ENCODE data around the gene ARID1B.

Gene ARID1B

DNA sequence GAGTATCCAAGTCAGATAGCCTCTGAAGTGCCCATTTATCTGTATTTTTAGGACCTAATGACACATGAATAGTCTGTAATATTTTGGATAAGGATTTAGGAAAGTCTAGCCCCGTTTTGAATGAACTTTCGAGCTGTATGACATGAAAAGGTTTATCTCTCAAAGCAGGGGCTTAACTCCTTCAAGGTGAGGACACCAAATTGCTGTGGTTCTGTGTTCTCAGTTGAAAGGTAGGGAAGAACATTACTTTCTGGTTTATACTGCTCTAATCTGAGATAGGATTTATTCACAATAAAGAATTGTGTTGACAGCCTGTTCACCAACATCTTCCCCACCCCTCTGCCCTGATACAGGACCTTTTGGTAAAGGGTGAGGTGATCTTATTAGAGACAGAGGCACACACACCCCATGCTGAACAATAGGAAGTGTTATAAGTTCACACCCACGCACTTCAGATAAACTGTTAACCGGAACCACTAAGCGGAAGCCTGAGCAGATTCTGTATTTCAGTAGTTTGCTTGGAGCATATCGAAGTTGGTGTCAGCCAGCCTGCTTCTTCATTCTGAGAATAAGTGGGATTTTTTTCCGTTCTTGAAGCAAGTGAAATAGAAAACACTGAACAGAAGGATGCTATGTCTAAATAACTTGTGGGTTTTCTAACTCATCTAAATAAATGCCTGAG, 322.9 kb downstream of the ARID1B start:
- peak; percentile 6 for DNase-seq (ENCODE audit: low read depth)

DNA sequence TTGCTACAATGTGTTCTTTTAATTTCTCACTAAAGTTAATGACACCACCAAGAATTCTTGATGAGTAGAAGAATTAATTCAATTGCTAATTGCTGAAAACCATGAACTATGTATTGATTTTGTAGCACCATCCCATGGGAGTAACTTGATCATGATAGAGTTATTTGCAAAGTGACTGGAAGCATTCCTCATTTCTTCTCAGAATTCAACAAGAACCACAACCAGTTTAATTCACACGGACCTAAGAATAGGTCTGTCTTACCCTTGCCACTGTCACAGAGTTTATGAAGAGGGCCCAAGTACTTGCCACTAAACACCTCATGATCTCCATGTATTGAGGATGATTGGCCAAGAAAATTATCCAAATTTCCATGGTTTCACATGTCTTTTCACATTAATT, 324.0 kb downstream of the ARID1B start:
- no peak for DNase-seq (ENCODE audit: low read depth)

DNA sequence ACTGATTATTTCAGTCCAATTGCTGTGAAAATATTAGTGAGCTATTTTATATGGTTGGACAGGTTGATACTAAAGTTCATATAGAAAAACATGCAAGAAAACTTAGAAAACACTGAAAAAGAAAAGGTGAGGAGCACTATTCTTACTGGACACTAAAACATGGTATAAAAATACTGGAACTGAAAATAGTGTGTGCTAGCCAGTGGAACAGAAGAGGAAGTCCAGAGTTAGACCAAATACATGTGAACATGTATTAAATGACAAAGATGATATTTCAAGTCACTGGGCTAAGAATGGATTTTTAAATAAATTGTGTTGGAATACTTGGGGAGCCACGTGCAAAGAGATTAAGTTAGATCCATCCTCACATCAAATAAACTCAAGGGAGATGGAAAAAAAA, 327.6 kb downstream of the ARID1B start:
- no peak for DNase-seq (ENCODE audit: low read depth)

DNA sequence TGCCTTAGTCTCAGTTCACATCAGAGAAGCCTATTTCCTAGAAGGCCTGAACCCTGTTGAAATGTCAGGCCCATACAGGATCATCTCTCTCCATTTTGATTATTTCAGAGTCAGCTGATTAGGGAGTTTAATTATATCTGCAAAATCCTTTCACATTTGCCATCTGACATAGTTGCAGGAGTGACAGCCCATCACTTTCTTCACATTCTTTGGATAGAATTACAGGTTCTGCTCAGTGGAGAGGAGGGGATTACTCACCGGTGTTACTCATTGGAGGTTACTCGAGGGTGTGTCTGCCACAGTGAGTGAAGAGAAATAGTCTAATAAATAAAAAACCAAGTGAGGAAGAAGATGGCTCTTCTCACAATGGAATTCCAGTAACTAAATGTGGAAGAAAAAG, 329.3 kb downstream of the ARID1B start:
- DNase-seq (ENCODE audit: low read depth), result no peak

DNA sequence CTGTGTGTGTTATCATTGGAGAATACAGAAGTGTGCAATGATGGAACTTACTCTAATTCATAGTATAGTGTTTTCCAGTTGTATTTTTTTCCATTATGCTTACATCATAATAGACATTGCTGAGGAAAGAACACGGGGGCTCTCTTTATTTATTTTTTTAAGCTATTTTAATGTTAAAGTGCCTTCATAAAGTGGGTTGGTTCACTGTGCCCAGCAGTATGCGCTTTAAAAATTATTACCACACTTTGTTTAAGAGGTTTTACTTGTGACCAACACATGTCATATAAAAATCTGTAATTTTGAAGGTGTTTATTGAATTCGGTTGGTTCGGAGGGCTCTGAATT, 330.4 kb downstream of the ARID1B start:
- no peak for DNase-seq (ENCODE audit: low read depth)

DNA sequence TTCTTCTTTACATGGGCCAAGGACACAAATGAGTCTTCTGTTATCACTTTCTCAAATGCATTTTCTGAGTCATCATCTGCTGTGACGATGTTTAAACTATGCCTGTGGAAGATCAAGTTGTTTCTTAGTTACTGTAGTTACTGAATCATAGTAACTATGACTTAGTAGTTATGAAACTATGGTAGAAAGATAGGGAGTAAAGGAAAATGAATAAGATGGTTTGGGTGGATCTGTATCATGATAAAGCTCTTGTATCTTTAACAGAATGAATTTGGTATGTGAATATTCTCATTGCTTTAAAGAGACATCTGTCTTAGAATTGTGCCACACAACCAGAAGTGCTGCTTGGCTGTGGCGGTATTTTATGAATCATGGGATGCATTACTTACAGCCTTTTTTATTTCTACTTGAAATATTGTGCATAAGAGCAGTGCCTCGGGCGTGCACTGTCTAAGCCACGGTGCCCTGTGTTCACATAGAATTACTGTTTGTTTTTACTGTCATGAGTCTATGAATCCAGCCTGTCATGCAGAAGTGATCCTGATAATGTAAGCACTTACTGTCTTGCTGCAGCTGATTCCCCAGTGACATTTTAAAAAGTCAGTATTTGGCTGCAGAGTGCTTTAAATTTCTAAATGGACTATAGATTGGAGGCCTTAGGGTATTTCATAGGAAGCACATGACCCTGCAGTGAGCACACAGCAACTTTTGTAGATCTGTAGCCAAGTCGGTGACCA, 330.9 kb downstream of the ARID1B start:
- no peak for DNase-seq (ENCODE audit: low read depth)

DNA sequence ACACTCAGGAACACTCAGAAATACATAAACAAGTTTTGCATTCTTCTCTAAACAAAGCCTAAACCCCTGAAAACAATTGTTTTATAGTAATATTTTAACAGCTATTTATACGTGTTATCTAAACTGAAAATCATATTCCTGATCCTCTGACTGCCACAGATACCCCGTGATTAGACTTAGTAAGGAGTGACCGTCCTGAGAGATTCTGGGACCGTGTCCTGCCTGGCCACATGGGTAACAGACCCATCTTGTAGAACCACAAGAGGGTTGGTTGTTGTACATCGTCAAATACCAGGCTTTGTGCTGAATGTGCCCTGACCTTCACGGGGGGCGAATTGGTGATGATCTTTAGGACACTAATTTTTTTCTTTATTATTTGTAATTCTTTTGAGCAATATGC, 331.7 kb downstream of the ARID1B start:
- no peak for DNase-seq (ENCODE audit: low read depth)

DNA sequence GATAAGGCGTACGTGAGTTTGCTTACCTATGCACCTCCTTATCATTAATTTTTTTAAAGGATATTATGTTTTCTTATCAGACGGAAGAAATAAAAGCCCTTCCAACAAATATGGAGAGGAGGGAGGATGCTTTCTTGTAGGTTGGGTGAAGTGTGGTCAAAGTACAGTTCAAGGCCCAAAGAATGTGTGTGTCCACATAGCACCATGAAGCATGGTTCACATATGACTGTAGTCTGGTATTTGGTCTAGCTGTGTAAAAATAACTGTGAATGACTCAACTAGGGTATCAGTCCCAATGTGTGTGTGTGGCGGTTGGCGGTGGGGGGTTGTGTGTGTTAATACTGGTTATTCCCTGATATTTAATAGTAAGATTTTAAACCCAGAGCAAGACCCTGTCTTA, 333.4 kb downstream of the ARID1B start:
- DNase-seq (ENCODE audit: low read depth), result no peak

DNA sequence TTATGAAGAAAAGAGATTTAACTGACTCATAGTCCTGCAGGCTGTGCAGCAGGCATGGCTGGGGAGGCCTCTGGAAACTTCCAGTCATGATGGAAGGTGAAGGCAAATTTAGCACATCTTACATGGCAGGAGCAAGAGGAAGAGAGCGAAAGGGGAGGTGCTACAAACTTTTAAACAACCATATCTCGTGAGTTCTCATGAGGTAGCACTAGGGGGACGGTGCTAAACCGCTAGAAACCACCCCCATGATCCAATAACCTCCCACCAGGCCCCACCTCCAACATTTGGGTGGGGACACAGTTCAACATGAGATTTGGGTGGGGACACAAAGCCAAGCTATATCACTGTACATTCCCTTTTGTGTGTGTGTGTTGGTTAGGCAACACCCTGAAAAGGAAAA, 336.2 kb downstream of the ARID1B start:
- no peak for DNase-seq (ENCODE audit: low read depth)

DNA sequence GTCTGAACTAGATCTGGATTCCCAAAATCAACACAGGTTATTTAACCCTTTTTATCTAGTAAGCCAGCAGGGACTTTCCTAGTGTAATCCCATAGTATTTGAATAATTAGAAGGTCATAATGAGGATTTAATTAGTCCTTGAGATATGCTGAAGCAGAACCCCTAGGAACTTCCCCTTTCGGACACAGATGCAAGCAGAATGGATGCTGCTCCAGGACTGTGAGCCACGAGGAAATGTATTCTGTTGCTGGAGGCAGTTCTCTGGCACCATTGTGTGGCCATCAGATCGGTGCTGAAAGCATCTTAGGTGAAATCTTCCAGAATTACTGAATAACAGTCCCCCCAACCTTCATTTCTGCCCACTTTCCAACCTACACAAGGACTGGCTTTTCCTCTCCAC, 339.2 kb downstream of the ARID1B start:
- no peak for DNase-seq (ENCODE audit: low read depth)

DNA sequence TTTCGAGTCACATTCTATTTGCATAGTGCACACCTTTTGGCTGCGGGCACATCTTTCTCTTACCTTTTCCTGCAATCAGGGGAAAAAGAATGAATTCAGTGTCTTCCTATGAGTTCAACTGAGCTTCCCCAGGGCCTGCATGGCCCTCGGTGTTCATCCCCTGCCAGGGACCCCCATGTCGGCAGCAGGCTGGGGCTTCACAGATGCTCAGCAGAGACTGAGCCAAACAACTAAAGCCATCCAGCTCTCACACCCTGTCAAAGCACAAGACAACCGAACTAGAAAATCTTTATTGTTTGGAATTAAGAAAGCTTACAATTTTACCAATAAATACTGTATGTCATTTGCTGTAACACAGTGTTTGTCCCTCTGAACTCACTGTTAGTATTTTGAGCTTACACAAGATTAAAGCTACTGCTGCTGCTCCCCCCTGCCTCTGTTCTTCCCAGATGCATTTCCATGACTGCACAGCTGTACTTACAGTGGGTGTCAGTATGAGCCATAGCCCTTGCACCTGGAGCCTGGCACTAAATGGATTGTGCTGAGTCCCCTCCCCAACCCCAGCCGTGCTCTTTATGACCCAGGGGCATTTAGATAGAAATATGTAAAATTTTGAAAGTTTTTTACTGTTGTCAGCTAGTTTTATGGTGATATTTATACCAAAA, 340.4 kb downstream of the ARID1B start:
- no peak for DNase-seq (ENCODE audit: low read depth)

DNA sequence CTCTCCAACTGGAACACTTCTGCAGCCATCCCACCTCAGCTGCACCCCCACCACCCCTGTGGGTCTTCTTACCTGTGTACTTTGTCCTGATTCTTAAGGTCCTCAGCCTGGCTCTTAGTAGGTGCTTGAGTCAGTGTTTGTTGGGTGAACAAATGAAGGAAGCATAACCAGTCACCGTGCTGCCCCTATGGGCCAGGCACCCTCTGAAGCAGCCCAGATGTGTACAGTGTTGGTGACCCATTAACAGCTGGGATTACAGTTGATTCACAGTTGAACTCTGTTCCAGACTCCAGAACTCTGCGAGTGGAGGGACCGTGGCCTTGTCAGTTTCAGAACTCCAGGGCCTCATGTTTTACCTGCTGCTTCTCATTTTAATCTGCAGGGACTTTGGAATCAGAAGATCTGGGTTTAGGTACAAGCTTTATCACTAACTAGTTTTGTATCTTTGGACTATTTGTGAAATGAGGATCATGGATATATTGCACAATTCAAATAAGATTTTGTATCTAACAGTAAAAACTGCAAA, 342.4 kb downstream of the ARID1B start:
- DNase-seq (ENCODE audit: low read depth), result no peak

DNA sequence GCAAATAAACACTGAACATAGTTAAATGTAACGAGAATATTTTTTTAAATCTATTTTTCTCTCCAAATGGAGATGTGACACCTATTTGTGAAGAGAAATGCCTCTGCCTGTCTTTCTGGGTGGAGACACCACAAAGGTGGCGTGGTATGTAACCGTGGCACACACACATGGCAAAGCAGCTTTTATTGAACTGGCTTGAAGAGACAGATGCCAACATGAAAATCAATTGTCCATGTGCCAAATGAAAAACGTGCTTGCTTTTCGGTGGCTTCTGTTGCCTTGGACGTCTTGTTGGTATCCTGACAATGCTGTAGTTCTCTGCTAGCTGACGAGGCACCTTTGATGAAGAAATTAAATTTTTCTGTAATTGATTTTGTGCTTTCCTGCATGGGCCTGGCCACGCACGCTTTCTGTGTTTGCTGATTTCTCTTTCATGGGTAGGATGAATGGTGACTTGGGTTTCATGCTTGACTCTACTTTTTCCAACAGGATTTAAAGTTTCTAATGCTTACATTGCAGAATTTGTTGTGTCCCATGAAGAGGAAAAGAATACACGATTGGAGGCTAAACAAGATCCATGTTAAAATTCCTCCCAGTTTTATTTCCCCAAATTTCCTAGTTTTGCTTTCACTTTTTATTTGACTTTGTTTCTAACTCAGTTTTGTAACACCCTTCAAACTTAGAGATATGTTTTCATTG, 343.5 kb downstream of the ARID1B start:
- no peak for DNase-seq (ENCODE audit: low read depth)

DNA sequence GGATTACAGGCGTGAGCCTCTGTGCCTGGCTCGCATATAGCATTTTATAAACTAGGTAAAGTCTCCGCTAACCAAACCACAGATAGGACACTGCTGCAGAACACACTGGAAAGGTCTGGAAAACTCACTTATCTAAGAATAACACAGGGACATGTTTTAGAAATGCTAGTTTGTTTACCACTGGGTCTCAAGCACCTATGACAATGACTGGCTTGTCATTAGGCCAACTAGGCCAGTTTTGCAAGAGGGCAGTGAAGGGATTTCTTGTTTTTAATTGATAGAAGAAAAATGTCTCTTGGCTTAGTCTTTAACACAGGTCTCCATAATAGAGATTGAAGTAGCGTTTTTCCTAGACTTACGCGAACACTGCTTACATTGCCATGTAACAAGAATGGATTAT, 344.7 kb downstream of the ARID1B start:
- no peak for DNase-seq (ENCODE audit: low read depth)

DNA sequence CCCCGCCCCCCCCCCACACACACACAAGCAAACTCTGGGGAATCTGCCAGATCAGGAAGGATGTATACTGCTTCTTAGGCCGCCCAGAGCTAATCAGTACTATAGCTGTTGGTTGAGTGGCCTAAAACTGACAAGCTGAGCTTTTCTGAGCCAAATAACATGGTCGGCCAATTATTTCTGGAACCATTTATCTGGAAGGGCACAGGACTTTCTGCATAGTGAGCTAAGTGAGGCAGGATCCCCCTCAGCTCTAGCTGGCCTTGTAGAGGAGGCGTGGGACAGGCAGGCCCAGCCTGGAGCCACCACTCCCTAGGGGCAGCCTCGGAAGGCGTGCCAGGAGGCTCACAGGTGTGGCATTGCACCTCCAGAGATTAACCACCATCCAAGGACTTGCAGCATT, 346.1 kb downstream of the ARID1B start:
- no peak for DNase-seq (ENCODE audit: low read depth)

DNA sequence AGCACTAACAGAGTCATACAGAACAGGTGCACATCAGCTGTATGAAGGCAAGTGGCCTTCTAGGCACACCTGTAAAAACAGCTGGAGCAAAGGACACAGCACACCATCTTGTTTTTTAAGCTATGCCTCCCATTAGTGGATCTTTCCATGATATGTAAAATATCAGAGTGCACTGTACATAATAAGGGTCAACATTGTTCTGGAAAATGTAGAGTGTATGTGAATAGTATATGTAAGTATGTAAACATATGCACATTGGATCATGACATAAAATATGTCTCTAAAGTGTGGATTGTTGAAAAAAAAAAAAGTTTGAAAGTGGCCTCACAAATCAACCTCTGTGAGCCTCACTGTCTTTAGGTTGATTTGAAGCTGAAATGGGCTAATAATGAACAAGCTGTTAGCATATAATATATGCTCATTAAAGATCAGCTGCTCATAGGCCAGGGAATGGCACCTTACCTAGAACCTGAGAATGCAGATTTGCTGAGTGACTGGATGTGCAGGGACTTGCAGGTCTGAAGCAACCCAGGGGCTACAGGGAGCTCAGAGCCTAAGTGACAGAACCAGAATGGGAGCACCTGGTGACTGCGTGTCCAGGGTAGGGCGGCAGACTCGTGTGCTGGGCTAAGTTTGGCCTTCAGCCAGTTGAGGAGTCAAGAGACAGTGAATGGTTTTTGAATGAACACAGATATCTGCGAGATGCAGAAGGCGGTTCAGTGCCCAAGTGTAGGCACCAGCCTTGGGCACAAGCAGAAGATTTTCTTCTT, 347.5 kb downstream of the ARID1B start:
- DNase-seq (ENCODE audit: low read depth), result no peak

DNA sequence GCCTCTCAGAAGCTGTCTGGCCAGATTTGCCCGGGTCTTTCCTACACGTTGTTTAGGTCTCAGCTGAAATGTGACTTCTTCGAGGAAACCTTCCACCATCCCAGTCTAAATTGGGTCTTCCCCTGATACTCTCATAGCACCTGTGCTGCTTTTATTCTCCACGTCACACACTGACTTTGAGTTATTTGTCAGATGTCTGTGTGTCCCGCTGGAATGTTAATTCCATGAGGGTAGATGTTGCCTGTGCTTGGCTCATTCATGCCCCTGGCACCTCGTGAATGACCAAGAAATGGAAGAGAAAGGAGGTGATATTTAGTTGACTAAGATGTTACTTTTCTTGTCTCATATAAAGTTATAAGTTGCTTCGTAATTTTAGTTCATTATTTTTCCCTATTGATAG, 348.4 kb downstream of the ARID1B start:
- no peak for DNase-seq (ENCODE audit: low read depth)

DNA sequence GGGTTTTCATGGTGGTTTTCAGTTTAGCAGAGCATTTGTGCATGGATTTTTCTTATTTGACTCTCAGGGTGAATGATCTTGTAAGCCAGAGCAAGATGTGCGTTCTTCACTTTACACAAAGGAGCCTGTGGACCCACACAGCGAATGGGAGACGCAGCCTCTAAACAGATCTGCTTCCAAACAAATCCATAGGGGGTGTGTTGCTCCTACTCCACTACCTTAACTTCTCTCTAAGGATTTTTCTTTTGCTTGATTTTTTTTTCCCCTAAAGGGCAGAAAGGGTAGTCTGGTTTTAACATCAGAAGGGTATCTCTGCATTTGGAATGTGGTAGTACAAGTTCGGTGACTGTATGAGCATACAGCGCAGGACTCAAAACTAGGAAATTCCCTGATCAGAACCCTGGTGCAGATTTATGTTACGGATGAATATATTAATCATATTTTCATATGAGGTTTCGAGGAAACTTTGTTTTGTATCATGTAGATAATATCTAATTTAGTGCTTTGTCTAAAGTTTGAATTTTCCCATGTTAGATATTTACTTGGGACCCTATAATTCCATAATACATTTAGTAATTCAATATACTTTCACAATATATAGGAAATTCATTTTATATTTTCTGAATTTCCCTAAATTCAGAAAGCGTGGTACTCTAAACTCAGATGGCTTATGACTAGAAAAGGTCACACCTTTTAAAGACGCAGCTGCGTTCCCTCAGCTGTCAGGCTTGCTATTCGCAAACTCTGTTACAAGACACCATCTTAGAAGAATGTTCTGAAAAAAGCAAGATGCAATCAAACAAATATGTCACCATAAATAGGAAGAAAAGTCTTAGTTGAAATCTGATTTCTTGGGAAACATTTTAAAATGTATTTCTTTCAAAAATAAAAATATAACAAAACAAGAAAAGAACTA, 349.3 kb downstream of the ARID1B start:
- no peak for DNase-seq (ENCODE audit: low read depth)

DNA sequence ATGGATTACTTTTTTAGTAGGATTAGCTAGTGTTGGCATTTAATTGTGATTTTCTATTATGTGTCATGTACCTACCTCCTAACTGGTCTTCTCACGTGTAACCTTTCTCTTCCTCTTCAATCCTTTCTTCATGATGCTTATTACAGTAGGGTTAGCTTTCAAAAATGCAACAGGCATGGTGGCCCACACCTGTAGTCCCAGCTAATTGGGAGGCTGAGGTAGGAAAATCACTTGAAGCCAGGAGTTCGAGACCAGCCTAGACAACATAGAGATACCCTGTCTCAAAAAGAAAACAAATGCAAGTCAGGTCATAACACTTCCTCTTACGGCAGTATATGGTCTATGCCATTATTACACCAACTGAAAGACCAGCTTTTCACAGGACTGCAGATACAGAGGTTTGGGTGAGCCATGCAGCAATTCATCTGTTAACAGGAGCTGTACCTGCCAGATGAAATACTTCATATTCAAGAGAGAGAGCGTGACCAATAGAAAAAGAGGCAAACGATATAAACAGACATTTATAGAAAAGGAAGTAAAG, 351.1 kb downstream of the ARID1B start:
- DNase-seq (ENCODE audit: low read depth), result no peak

DNA sequence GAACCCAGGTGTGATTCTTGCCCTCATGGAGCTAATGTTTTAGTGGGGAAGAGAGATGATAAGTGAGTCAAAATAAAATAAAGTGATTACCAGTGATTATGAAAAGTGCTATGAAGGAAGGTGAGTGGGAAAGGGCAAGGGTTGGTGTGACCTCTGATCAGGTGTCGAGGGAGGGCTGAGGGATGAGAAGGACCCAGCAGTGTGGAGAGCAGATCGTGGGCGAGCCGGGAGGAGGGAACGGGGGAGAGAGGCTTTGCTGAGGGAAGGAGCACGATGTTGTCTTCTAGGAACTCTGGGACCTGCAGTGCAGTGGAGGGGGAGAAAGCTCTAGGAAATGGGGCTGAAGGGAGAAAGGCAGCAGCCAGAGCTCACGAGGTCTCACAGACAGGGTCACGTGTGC, 354.1 kb downstream of the ARID1B start:
- no peak for DNase-seq (ENCODE audit: low read depth)

DNA sequence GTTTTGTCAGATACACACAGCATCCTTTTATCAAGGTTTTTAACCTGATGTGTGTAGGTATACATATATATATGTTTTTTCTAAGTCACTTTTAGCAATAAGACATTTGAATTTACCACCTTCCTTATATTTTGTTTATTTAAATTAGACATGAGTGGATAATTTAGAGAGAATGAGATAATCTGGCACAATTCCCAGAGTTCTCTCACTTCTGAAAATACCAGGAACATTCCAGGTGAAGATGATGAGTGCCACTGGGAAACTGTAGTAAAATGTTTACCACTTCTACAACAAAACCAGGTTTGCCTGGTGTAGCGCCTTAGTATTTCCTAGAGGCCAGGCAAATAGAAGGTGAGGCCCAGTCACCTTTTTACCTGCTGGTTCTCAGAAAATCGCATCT, 356.7 kb downstream of the ARID1B start:
- DNase-seq (ENCODE audit: low read depth), result no peak
